Measurements from ENCODE around the gene KRTAP2-4. TPM values are rescaled to one million over a fixed set of nuclear protein-coding genes. Genes with fewer than 3 reads are reported as not detected.

Gene KRTAP2-4
- total RNA-seq, 1 experiment from 2014 or later = not detected

- Histone ChIP-seq H3K4me1 (replicated peaks; ENCODE audit: insufficient read depth) (peaks cover 35% of the 10 kb centered on the region), H2AFZ (no peak overlapping the region), H4K20me1 (ENCODE audit: insufficient read depth) (no peaks in the 10 kb centered on the region), H3K9me2 (ENCODE audit: insufficient read depth) (no peaks in the 10 kb centered on the region), H3K36me3 (ENCODE audit: low read depth) (no peaks in the 10 kb centered on the region), H3K9me3 (ENCODE audit: insufficient read depth, low read depth) (peaks cover 13% of the 10 kb centered on the region), H3K79me2 (ENCODE audit: low read depth) (no peaks in the 10 kb centered on the region), H3K27ac (peak overlapping the region; percentile 69), H3K4me3 (no peak overlapping the region; the same call in 1 of the 2 replicates), H3F3A (ENCODE audit: insufficient read depth, low read depth) (peaks cover 13% of the 10 kb centered on the region), H3K4me2 (peak overlapping the region; percentile 56), H3K27me3 (ENCODE audit: insufficient read depth, low read depth) (no peaks in the 10 kb centered on the region)
- no TSS peak for BruUV-seq (replicated peaks)
- peak in 1 of 2 experiments; percentile 49 for DNase-seq
- ChIA-PET CTCF (no interaction called here), POLR2A (ENCODE audit: unreplicated experiment) (no interaction called here)
- TF ChIP-seq CTCF (conservative IDR thresholded peaks at IDR 0.05) (no peak), EZH2 (IDR thresholded peaks at IDR 0.05; ENCODE audit: low read depth) (no peak)
- intact Hi-C loops (cut with micrococcal nuclease; ENCODE audit: unreplicated experiment) = no loop called here
These were observed 16.9 kb upstream of the KRTAP2-4 start for GRCh38 chr17:41082626-41083025.

GRCh38 chr17:41076788-41077187, 11.1 kb upstream of the KRTAP2-4 start:
- Histone ChIP-seq H3K4me2 (no peak overlapping the region), H3K36me3 (ENCODE audit: low read depth) (no peaks in the 10 kb centered on the region), H3K9me2 (ENCODE audit: insufficient read depth) (no peaks in the 10 kb centered on the region), H3K4me3 (no peak overlapping the region), H2AFZ (no peak overlapping the region), H3F3A (ENCODE audit: insufficient read depth, low read depth) (no peaks in the 10 kb centered on the region), H3K79me2 (ENCODE audit: low read depth) (no peaks in the 10 kb centered on the region), H3K9me3 (ENCODE audit: insufficient read depth, low read depth) (peaks cover 8% of the 10 kb centered on the region; the same call in 1 of the 2 replicates), H3K4me1 (replicated peaks; ENCODE audit: insufficient read depth) (no peaks in the 10 kb centered on the region), H3K27ac (no peak overlapping the region), H4K20me1 (ENCODE audit: insufficient read depth) (no peaks in the 10 kb centered on the region), H3K27me3 (ENCODE audit: insufficient read depth, low read depth) (no peaks in the 10 kb centered on the region)
- DNase-seq = no peak
- intact Hi-C loops (cut with micrococcal nuclease; ENCODE audit: unreplicated experiment) = no loop called here
- CTCF ChIA-PET = no interaction called here
- TF ChIP-seq EZH2 (IDR thresholded peaks at IDR 0.05; ENCODE audit: low read depth) = no peak
- no peak for TF ChIP-seq CTCF (conservative IDR thresholded peaks at IDR 0.05)
- BruUV-seq (replicated peaks) = no TSS peak
- POLR2A ChIA-PET (ENCODE audit: unreplicated experiment) = no interaction called here

- no peaks in the 10 kb centered on the region for H3F3A ChIP-seq (ENCODE audit: insufficient read depth, low read depth)
- no peaks in the 10 kb centered on the region for H4K20me1 ChIP-seq (ENCODE audit: insufficient read depth)
- H3K9me2 ChIP-seq (ENCODE audit: insufficient read depth) = no peaks in the 10 kb centered on the region
- no TSS peak for BruUV-seq (replicated peaks)
- no peak overlapping the region for H3K4me3 ChIP-seq
- no peaks in the 10 kb centered on the region for H3K4me1 ChIP-seq (replicated peaks; ENCODE audit: insufficient read depth)
- H3K9me3 ChIP-seq (ENCODE audit: insufficient read depth, low read depth) = peaks cover 3% of the 10 kb centered on the region; the same call in 1 of the 2 replicates
- H2AFZ ChIP-seq = no peak overlapping the region
- no peaks in the 10 kb centered on the region for H3K79me2 ChIP-seq (ENCODE audit: low read depth)
- no peak overlapping the region for H3K27ac ChIP-seq
- ChIA-PET CTCF (no interaction called here), POLR2A (ENCODE audit: unreplicated experiment) (no interaction called here)
- no peaks in the 10 kb centered on the region for H3K36me3 ChIP-seq (ENCODE audit: low read depth)
- H3K27me3 ChIP-seq (ENCODE audit: insufficient read depth, low read depth) = no peaks in the 10 kb centered on the region
- H3K4me2 ChIP-seq = no peak overlapping the region
- intact Hi-C loops (cut with micrococcal nuclease; ENCODE audit: unreplicated experiment) = no loop called here
- no peak for DNase-seq
- TF ChIP-seq CTCF (conservative IDR thresholded peaks at IDR 0.05) = no peak
- no peak for TF ChIP-seq EZH2 (IDR thresholded peaks at IDR 0.05; ENCODE audit: low read depth)
These were observed 8.0 kb upstream of the KRTAP2-4 start for GRCh38 chr17:41073676-41074075.
